ENCODE results near the gene USP47.

GRCh38 chr11:11793073-11793472 lies 48.7 kb upstream of the USP47 start:
- TF ChIP-seq POLR2AphosphoS5 (IDR thresholded peaks at IDR 0.05) (no peak), CTCF (IDR thresholded peaks at IDR 0.05) (no peak), POLR2A (IDR thresholded peaks at IDR 0.05) (no peak), EP300 (IDR thresholded peaks at IDR 0.05) (no peak)
